HL-60 (cell line): ENCODE data around the gene RGS6.

ENCODE experiments used
- DNase-seq, 2 experiments: peaks; one replicate each; pipeline ENCODE4 v3.0.0-alpha.2; 2010 to 2020; ENCODE audit warnings: low read depth in 1 of 2, low spot score in 1 of 2
- H3K27ac ChIP-seq: fragments of 250-450 bp; sonication (Bioruptor Pico); replicated peaks from 2 replicates; pipeline ENCODE4 v1.5.1; 2020; ENCODE audit warnings: mild to moderate bottlenecking, moderate library complexity
- H3K27me3 ChIP-seq: fragments of 250-450 bp; sonication (Bioruptor Pico); 2 replicates; pipeline ENCODE4 v1.5.1; 2021; ENCODE audit warnings: mild to moderate bottlenecking, moderate library complexity; ENCODE audit not compliant: insufficient read depth, poor library complexity, severe bottlenecking
- H3K4me3 ChIP-seq: replicated peaks from 2 replicates; pipeline ENCODE4 v1.5.1; 2011; ENCODE audit warnings: mild to moderate bottlenecking, control low read depth, low read length; ENCODE audit not compliant: insufficient read depth
- CTCF ChIP-seq: IDR thresholded peaks from one replicate; pipeline ENCODE4 v1.5.1; 2011; ENCODE audit warnings: low read length, control low read depth, inconsistent platforms; ENCODE audit not compliant: insufficient read depth
- GABPA ChIP-seq: IDR thresholded peaks from 2 replicates; pipeline ENCODE4 v1.6.1; 2012; ENCODE audit warnings: low read depth
- POLR2AphosphoS5 ChIP-seq: IDR thresholded peaks from 2 replicates; pipeline ENCODE4 v1.6.1; 2012; ENCODE audit warnings: low read depth
- REST ChIP-seq: IDR thresholded peaks from 2 replicates; pipeline ENCODE4 v1.6.1; 2012; ENCODE audit warnings: low read depth; ENCODE audit not compliant: insufficient replicate concordance
- SPI1 ChIP-seq: IDR thresholded peaks from 2 replicates; pipeline ENCODE4 v1.6.1; 2012; ENCODE audit warnings: low read depth, mild to moderate bottlenecking, borderline replicate concordance

RGS6 gene

GRCh38 chr14:72545411-72546311 is 613.4 kb downstream of the RGS6 start:
- no peak overlapping the region for H3K27ac ChIP-seq
- TF ChIP-seq GABPA (no peak), SPI1 (no peak), REST (no peak), POLR2AphosphoS5 (no peak), CTCF (no peak)
- no peaks in the 10 kb centered on the region for H3K27me3 ChIP-seq
- DNase-seq, result no peak
- H3K4me3 ChIP-seq, result no peak overlapping the region

GRCh38 chr14:72546344-72547016 is 614.3 kb downstream of the RGS6 start:
- no peak for DNase-seq
- Histone ChIP-seq H3K4me3 (no peak overlapping the region), H3K27ac (no peak overlapping the region), H3K27me3 (no peaks in the 10 kb centered on the region)
- TF ChIP-seq GABPA (no peak), REST (no peak), POLR2AphosphoS5 (no peak), SPI1 (no peak), CTCF (no peak)

- DNase-seq, result no peak
- H3K27ac ChIP-seq, result no peak overlapping the region
Observed at GRCh38 chr14:72547999-72548398, 615.8 kb downstream of the RGS6 start.

More at GRCh38 chr14:72547999-72548398, 615.8 kb downstream of the RGS6 start:
- no peak overlapping the region for H3K4me3 ChIP-seq
- TF ChIP-seq SPI1, result no peak
- TF ChIP-seq CTCF, result no peak
- no peak for TF ChIP-seq REST
- no peak for TF ChIP-seq GABPA
- no peak for TF ChIP-seq POLR2AphosphoS5
- no peaks in the 10 kb centered on the region for H3K27me3 ChIP-seq
